ENCODE results near the gene XPC. TPM values are rescaled to one million over a fixed set of nuclear protein-coding genes. Genes with fewer than 3 reads are reported as not detected.
A peak's percentile ranks its signal among the peaks of the same experiment; 100 is the strongest.
"Not testable (repeated sequence)": the region's sequence is repeated elsewhere in the genome, so short reads cannot be mapped to it uniquely, and the experiment has no call there.

XPC gene
- total and polyA plus RNA-seq, 3 experiments from 2014 or later: 38.8 to 44.0 (median 38.9) TPM

DNA sequence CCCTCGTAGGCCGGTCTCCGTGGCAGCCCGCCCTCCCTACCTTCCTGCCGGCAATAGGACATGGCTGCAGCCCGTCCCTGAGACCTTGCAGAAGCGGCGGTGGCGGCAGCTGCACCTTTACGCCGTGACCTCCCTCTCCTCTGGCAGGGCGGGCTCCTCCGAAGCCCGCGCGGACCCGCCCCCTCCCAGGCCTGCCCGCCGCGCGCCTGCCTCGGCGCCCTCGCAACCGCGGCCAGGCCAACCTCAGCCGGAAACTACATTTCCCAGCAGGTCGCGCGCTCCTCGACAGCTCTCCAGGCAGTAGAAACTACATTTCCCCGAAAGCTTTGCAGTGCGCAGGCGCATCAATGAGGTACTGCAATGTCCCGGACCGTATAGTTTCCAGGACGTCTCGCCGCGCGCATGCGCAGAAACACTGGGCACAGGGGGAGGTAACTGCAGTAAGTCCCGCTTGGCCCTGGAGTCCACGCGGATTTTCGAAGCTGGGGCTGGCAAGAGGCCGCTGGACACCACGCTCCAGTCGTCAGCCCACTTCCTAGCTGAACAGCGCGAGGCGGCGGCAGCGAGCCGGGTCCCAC, 53.7 kb downstream of the XPC start, which contains the start of the genes CHCHD4 and TMEM43:
TSS of gene CHCHD4 (minus strand) at position 256 of the 578 bp plus-strand sequence. CDS start at position 62, 194 bp downstream.
TSS of gene TMEM43 (plus strand) at position 438 of the 578 bp plus-strand sequence. CDS start 142 bp downstream, outside the sequence.
- Mint-ChIP-seq H3K9me3 (no peaks in the 10 kb centered on the region), H3K4me3 (peak within 1 kb of the TSS; percentile 93 to 99 (median 97)), H3K4me1 (peaks cover 54 to 73% (median 65%) of the 10 kb centered on the region in 3 donors), H3K36me3 (peaks cover 10 to 68% (median 19%) of the 10 kb centered on the region in 3 donors), H3K27me3 (peaks cover 0 to 5% of the 10 kb centered on the region in 2 donors), H3K27ac (peak within 1 kb of the TSS; percentile 95 to 99 (median 98))
- peak; percentile 97 to 100 (median 98) for DNase-seq
- no peaks in the 10 kb centered on the region for H3K9me3 ChIP-seq (ENCODE audit: low read length)
- H3K36me3 ChIP-seq (ENCODE audit: insufficient read depth, low read length): peaks cover 24% of the 10 kb centered on the region
- ChIA-PET CTCF (interaction anchor here (0.9 to 4.1 kb wide), 13 partner anchors 10 to 527 kb away, joined by 3 to 30 read pairs (median 4); partner anchors contain the start of genes CCDC174, LSM3 and XPC), POLR2A (interaction anchor here (0.7 to 3.6 kb wide), 8 partner anchors 14 to 1460 kb away, joined by 3 to 78 read pairs (median 6); partner anchors contain the start of genes CCDC174, LSM3, RAF1 and XPC)
- peak within 1 kb of the TSS; percentile 99 for H3K4me3 ChIP-seq (ENCODE audit: low read length)
- H3K27ac ChIP-seq (ENCODE audit: low read depth, low read length): peak within 1 kb of the TSS; percentile 94
- peaks cover 34% of the 10 kb centered on the region for H3K4me1 ChIP-seq (ENCODE audit: insufficient read depth, low read length)
- H3K27me3 ChIP-seq (ENCODE audit: insufficient read depth, low read length, poor library complexity, severe bottlenecking): no peaks in the 10 kb centered on the region

- Histone ChIP-seq H3K27me3 (ENCODE audit: insufficient read depth, low read length, poor library complexity, severe bottlenecking) (no peaks in the 10 kb centered on the region), H3K27ac (ENCODE audit: low read depth, low read length) (peak overlapping the region; percentile 94), H3K4me3 (ENCODE audit: low read length) (peak overlapping the region; percentile 99), H3K4me1 (ENCODE audit: insufficient read depth, low read length) (peaks cover 34% of the 10 kb centered on the region), H3K36me3 (ENCODE audit: insufficient read depth, low read length) (peaks cover 20% of the 10 kb centered on the region), H3K9me3 (ENCODE audit: low read length) (no peaks in the 10 kb centered on the region)
- peak overlapping the region; percentile 76 to 98 (median 97) for H3K27ac Mint-ChIP-seq
- peaks cover 0 to 5% of the 10 kb centered on the region in 2 donors for H3K27me3 Mint-ChIP-seq
- CTCF ChIA-PET: interaction anchor here (0.9 to 4.1 kb wide), 11 partner anchors 10 to 527 kb away, joined by 3 to 30 read pairs (median 4); partner anchors contain the start of genes CCDC174, LSM3 and XPC
- H3K4me1 Mint-ChIP-seq: peaks cover 54 to 70% (median 61%) of the 10 kb centered on the region in 3 donors
- H3K4me3 Mint-ChIP-seq: peak overlapping the region; percentile 93 to 99 (median 97)
- no peaks in the 10 kb centered on the region for H3K9me3 Mint-ChIP-seq
- peak in 3 of 5 donors; percentile 32 to 73 (median 43) for DNase-seq
- H3K36me3 Mint-ChIP-seq: peaks cover 10 to 65% (median 16%) of the 10 kb centered on the region in 3 donors
- POLR2A ChIA-PET: interaction anchor here (0.7 to 3.6 kb wide), 7 partner anchors 14 to 1460 kb away, joined by 3 to 78 read pairs (median 8); partner anchors contain the start of genes CCDC174, LSM3, RAF1 and XPC
Observed at GRCh38 chr3:14124223-14124614, 54.2 kb downstream of the XPC start.

DNA sequence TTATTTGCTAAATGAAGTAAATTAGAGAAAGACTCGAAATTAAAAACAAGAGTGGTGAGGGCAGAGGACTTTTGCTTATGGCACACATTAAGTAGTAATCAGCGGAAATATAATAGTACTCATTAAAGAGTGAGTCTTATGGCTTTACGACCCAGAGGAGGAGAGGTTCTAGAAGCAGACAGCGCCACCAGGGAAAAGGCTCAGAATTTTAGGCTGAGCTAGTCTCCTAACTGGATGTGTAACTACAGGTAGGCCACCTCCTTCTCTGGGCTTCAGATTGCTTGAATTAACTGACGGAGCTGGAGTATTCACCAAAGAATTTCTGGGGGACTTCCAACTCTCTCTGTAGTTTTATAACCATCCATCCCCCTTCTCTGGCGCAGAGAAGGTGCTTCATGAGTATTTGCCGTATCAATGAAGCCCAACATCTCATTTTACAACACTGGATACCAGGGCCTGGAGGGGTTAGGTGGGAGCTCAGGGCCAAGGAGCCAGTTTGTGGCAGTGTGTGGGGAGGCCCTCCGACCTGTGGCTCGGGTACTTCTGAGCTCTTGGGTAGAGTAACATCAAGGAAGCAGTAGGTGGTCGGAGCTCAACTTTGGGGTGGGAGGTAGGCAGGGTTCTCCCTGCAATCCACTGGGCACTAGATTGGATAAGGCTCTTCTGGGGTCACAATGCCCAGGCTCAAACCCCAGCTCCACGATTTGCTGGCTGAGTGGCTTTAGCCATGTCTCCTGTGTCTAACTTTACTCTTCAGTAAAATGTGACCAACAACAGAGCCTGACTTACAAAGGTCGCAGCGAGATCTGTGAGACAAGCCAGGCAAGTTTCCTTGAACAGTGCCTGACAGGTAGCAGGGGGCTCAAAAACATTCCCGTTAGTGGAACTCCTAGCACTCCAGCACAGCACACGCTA, 54.8 kb downstream of the XPC start:
- H3K4me1 ChIP-seq (ENCODE audit: insufficient read depth, low read length): peaks cover 34% of the 10 kb centered on the region
- DNase-seq: no peak
- peaks cover 0 to 5% of the 10 kb centered on the region in 2 donors for H3K27me3 Mint-ChIP-seq
- no peaks in the 10 kb centered on the region for H3K9me3 ChIP-seq (ENCODE audit: low read length)
- H3K9me3 Mint-ChIP-seq: no peaks in the 10 kb centered on the region
- peaks cover 53 to 67% (median 55%) of the 10 kb centered on the region in 3 donors for H3K4me1 Mint-ChIP-seq
- no peaks in the 10 kb centered on the region for H3K27me3 ChIP-seq (ENCODE audit: insufficient read depth, low read length, poor library complexity, severe bottlenecking)
- peak overlapping the region; percentile 93 to 99 (median 97) for H3K4me3 Mint-ChIP-seq
- H3K27ac ChIP-seq (ENCODE audit: low read depth, low read length): peak overlapping the region; percentile 94
- peaks cover 15% of the 10 kb centered on the region for H3K36me3 ChIP-seq (ENCODE audit: insufficient read depth, low read length)
- H3K36me3 Mint-ChIP-seq: peaks cover 6 to 62% (median 14%) of the 10 kb centered on the region in 3 donors
- ChIA-PET POLR2A (interaction anchor here (0.8 to 3.6 kb wide), 5 partner anchors 19 to 528 kb away, joined by 4 to 78 read pairs (median 19); partner anchors contain the start of genes CCDC174, LSM3 and XPC), CTCF (interaction anchor here (1.1 to 4.1 kb wide), 6 partner anchors 21 to 528 kb away, joined by 3 to 30 read pairs (median 10); partner anchors contain the start of genes CCDC174, LSM3 and XPC)
- H3K27ac Mint-ChIP-seq: peak overlapping the region; percentile 77 to 98 (median 97)
- H3K4me3 ChIP-seq (ENCODE audit: low read length): peak overlapping the region; percentile 99

DNA sequence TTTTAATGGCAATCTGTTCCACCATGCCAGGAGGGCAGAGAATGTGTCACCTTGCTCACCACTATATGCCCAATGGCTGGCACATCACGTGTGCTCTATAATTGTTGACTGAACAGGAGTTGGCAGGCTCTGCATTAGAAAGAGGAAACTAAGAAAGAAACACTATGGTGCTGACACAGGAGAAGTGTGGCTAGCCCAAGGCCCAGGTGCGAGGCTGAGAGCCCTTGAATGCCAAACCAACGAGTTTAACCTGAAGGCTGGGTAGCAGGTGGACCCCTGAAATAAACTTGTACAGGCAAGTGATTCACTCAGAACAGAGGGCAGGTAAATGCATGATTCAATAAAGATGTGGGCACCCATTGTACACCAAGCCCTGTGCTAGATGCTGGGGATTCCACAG, 56.1 kb downstream of the XPC start:
- ChIA-PET CTCF (interaction anchor here (4.1 kb wide), 1 partner anchor 57 kb away, joined by 30 read pairs; the partner anchor contains the start of genes LSM3 and XPC), POLR2A (no interaction called here)
- Histone ChIP-seq H3K36me3 (ENCODE audit: insufficient read depth, low read length) (peaks cover 12% of the 10 kb centered on the region), H3K27me3 (ENCODE audit: insufficient read depth, low read length, poor library complexity, severe bottlenecking) (no peaks in the 10 kb centered on the region), H3K9me3 (ENCODE audit: low read length) (no peaks in the 10 kb centered on the region), H3K27ac (ENCODE audit: low read depth, low read length) (no peak overlapping the region), H3K4me1 (ENCODE audit: insufficient read depth, low read length) (peaks cover 29% of the 10 kb centered on the region), H3K4me3 (ENCODE audit: low read length) (no peak overlapping the region)
- no peak for DNase-seq
- H3K27ac Mint-ChIP-seq: peak overlapping the region in 5 of 8 donors; percentile 35 to 98 (median 78)
- peaks cover 0 to 56% (median 6%) of the 10 kb centered on the region in 3 donors for H3K36me3 Mint-ChIP-seq
- no peaks in the 10 kb centered on the region for H3K9me3 Mint-ChIP-seq
- H3K4me1 Mint-ChIP-seq: peaks cover 41 to 54% (median 42%) of the 10 kb centered on the region in 3 donors
- H3K27me3 Mint-ChIP-seq: peaks cover 0 to 5% of the 10 kb centered on the region in 2 donors
- peak overlapping the region; percentile 10 to 99 (median 63) for H3K4me3 Mint-ChIP-seq

DNA sequence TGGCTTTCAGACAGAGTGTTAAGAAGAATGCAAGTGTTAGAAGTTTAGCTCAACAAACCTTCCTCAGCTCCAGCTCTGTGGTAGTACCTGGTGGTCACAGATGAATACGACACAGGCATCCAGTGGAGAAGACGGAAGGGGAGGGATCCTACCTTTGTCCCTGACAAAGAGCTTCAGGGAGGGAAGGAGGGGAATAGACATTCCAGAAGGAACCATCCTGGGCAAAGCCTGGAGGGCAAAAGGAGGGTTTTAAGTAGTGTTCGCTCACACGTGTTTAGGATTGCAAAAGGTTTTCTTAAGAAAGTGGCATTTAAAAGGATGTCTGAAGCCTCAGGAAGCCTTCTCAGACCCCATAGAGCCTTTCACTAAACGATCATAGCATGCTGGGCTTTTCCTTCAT, 56.5 kb downstream of the XPC start:
- Histone ChIP-seq H3K27me3 (ENCODE audit: insufficient read depth, low read length, poor library complexity, severe bottlenecking) (no peaks in the 10 kb centered on the region), H3K27ac (ENCODE audit: low read depth, low read length) (no peak overlapping the region), H3K9me3 (ENCODE audit: low read length) (no peaks in the 10 kb centered on the region), H3K4me3 (ENCODE audit: low read length) (no peak overlapping the region), H3K4me1 (ENCODE audit: insufficient read depth, low read length) (peaks cover 24% of the 10 kb centered on the region), H3K36me3 (ENCODE audit: insufficient read depth, low read length) (peaks cover 11% of the 10 kb centered on the region)
- ChIA-PET POLR2A (no interaction called here), CTCF (no interaction called here)
- peaks cover 36 to 50% (median 38%) of the 10 kb centered on the region in 3 donors for H3K4me1 Mint-ChIP-seq
- H3K27ac Mint-ChIP-seq: peak overlapping the region in 4 of 8 donors; percentile 35 to 98 (median 64)
- no peak for DNase-seq
- H3K9me3 Mint-ChIP-seq: no peaks in the 10 kb centered on the region
- H3K36me3 Mint-ChIP-seq: peaks cover 0 to 56% (median 6%) of the 10 kb centered on the region in 3 donors
- H3K27me3 Mint-ChIP-seq: peaks cover 0 to 5% of the 10 kb centered on the region in 2 donors
- H3K4me3 Mint-ChIP-seq: peak overlapping the region in 3 of 7 donors; percentile 95 to 99 (median 97)

- peak overlapping the region in 1 of 8 donors; percentile 98 for H3K27ac Mint-ChIP-seq
- POLR2A ChIA-PET: not testable (repeated sequence)
Observed at GRCh38 chr3:14120921-14121448, 57.4 kb downstream of the XPC start.

More at GRCh38 chr3:14120921-14121448, 57.4 kb downstream of the XPC start:
- H3K4me3 Mint-ChIP-seq; H3K4me3 ChIP-seq (ENCODE audit: low read length); H3K27ac ChIP-seq (ENCODE audit: low read depth, low read length); DNase-seq; H3K27me3 ChIP-seq (ENCODE audit: insufficient read depth, low read length, poor library complexity, severe bottlenecking); H3K9me3 Mint-ChIP-seq; H3K9me3 ChIP-seq (ENCODE audit: low read length); H3K27me3 Mint-ChIP-seq; CTCF ChIA-PET: not testable (repeated sequence)
- H3K36me3 ChIP-seq (ENCODE audit: insufficient read depth, low read length): peaks cover 16% of the 10 kb centered on the region
- Mint-ChIP-seq H3K36me3 (peaks cover 0 to 59% (median 6%) of the 10 kb centered on the region in 3 donors), H3K4me1 (peaks cover 28 to 41% (median 29%) of the 10 kb centered on the region in 3 donors)
- peaks cover 16% of the 10 kb centered on the region for H3K4me1 ChIP-seq (ENCODE audit: insufficient read depth, low read length)

All from CD8-positive, alpha-beta memory T cell (primary cell).